NK-92 treated with Interleukin-12 subunit alpha and Interleukin-12 subunit beta, amount 100 ng/mL, for 24 hours (cell line): ENCODE data around the gene VCX.
"Not testable (repeated sequence)": the region's sequence is repeated elsewhere in the genome, so short reads cannot be mapped to it uniquely, and the experiment has no call there.

Experiments
- DNase-seq: peaks from one replicate; lab custom pipeline; 2025; lab: John Stamatoyannopoulos, UW

The VCX gene

DNA sequence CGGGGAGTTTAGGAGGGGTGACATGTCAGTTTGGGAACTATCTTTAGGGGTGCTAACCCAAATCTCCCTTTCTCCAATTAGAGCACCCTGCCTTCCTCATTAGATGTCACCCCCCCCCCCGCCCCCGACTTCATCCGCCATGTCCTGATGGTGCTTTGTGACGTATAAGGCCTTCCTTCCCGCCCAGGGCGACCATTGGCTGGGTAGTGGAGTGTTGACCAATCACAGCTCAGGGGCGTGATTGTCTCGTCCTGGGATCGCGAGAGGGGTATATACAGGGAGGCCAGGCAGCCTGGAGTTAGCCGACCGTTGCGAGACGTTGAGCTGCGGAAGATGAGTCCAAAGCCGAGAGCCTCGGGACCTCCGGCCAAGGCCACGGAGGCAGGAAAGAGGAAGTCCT lies at the start of gene VCX:
VCX (plus strand) TSS at position 301 of the 400 bp plus-strand sequence; CDS start at position 334, 33 bp downstream.
- not testable (repeated sequence) for DNase-seq

DNA sequence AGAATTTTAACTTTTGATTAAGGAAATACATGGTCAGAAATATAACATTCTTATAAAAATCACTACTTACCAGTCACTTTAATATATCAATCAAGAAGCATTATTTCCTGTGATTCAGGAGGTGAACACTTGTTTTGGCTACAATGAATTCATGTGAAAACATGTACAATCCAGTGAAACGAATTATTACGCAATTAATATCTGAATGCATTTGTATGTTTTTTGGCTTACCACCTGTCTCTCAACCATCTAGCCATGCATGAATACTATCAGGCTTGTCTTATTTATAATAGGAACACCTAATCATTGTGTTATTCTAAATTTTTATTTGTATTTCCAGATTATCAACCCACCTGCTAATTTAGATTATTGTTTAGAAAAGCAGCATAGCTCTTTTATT lies 44.6 kb upstream of the VCX start:
- DNase-seq: no peak

DNA sequence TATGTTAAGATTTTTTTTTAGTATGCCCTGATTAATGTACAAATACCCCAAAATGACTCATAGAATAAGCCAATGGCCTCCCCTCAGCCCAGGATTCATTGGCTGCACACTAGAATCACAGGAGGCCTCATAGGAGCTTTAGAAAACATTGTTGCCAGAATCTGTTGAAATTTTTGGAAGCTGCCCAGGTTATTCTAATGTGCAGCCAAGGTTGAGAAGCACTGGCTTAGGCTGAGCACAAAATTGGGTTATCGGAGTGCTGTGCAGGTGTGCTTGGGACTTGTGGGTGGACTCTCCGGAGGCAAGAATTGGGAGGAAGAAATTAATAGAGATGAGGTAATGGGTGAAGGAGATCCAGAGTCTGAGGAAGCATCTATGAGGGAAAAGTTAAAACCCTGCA lies 41.3 kb upstream of the VCX start:
- no peak for DNase-seq

DNA sequence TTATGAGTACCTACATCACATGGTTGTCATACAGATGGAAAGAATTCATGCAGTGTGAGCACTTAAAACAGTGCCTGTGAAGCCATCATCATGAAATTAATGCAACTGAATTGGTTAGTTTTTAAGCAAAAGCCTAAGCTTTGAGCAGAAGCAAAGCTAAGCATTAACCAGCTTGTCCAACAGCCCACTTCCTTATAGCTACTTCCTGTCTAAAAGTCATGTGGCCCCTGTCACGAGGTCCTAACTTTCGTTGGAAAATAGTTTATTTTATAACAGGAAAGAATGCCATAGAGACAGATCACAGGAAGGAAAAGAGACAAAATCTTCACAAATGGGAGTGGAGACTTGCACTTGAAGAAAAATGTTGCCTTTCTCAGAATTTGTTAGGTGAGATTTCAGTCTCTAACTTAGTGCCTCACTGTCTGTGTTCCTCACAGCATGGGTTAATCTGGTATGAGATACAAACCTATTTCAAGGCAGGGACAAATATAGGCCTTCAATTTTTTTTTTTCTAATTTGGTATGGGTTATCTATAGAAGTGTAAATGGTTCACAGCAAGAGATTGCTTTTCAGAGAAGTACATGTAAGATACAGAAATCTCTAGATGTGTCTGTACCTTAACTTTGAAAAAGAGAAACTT lies 27.7 kb upstream of the VCX start:
- DNase-seq: no peak

DNA sequence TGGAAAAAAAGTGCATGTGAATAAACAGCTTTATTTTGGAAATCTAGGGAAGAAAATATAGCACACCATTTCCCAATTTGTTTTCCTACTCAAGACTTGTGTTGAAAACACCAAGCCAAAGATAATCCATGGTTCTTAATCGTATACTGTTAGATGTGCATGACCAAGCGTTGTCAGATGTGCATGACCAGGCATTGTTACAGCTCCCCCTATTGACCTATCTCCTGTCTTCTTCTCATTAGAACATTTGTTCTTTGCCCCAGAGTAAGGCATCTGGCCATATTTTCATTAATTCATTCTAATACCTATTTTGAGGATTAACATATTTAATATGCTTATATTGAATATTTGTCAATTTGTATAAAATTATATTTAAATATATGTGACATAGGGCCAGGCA lies 14.4 kb upstream of the VCX start:
- no peak for DNase-seq

DNA sequence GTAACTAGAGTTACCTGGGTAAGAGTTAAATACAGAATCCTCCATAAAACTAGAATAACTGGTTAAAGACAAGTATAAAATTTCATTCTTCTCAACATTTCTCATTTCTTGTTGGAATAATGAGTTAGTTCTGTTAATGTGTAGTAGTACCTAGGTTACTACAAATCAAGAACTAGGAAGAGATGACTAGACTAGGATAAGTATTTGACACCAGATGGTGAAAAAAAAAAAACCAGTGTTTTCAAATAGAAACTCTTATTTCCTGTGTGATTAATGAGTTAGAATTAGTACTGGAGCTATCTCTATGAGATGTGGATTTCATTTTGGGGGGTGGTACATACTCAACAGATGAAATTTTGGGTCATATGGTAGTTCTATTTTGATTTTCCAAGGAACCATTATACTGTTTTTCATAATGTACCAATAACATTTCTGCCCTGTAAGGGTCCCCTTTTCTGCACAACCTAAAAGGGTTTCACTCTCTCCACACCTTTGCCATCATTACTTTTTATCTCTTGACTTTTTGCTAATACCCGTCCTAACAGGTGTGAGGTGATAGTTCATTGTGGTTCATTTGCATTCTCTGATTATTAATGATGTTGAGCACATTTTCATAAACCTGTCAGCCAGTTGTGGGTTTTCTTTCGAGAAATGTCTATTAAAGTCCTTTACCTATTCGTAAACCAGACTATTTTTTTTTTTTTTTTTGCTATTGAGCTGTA lies 1.7 kb upstream of the VCX start:
- no peak for DNase-seq

DNA sequence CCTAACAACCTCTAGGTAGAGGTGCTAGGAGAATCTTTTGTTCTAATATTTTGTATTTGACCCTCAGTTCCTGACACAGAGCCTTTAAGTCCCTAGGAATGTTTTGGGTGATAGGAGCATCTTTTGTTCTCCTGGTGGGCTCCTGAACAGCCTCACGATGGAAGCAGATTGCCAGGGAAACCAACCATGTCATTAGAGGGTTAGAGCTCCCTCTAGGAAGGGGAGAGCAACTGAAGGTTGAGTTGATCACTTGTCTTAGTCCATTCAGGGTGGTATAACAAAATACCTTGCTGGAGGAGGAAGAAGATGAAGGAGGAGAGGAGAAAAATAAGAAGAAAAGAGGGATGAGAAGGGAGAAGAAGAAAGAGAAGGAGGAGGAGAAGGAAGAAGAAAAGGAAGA lies 9.2 kb downstream of the VCX start:
- no peak for DNase-seq

DNA sequence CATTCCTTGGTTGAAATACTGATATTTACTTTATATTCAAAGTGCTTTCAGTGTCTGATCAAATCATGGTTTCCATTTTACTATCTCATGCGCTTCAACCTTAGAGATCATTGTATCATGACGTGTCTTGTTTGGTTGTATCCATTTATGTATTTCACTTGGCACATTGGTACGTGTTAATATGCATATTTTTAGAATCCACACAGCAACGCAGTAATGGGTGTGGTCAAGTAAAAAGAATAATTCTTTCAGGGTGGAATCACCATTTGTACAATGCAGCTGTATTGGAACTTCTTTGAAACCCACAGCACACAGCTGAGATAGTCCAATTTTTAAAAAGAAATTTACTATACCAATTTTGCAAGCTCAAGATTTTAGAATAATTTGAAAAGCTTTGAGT lies 29.1 kb downstream of the VCX start:
- no peak for DNase-seq

DNA sequence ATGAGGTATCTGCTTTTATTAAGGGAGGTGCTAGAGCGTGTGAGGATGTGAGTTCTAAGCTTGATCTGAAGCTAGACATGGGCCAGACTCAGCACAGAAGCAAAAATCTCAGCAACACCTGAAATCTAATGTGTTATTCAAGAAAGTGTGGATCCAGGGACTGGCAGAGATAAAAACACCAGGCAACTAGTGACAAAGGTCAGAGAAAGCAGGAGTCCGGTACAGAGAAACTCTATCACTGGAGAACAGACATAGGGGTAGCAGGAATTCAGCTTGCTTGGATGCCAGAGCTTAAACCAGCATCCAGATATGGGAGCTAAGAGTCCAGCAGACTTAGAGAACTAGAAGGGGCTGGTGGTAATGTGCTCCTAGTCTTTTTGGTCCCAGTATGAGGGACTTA lies 34.0 kb downstream of the VCX start:
- DNase-seq: no peak

DNA sequence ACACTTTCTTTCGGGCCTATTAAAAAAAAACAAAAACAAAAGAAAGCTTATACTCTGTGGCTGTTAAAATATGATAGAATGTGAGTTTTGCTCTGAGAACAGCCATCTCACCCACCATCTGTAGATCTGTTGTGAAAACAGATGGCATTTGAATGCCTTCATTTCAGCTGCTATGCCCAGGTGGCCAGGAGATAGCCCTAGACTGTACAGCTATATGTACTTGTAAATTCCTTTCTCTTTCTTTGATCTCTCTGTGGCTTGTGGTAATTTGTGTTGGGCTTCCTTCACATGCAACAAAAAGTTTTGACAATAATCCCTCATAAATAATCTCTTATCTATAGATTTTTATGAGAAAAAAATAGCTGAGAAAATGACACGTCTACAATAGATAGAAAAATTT lies 46.2 kb downstream of the VCX start:
- DNase-seq: no peak

DNA sequence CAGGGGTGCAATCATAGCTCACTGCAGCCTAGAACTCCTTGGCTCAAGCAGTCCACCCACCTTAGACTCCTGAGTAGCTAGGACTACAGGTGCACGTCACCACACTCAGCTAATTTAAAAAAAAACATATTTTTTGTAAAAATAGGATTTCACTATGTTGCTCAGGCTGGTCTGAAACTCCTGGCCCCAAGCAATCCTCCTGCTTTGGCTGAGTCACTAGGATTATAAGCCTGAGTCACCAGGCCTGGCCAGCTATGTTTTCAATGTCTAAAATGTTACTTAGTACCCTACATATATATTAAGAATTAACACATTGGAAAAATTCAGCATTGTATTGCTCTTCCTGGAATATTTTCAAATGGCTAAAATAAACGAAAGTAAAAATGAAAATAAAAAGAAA lies 46.7 kb downstream of the VCX start:
- no peak for DNase-seq

DNA sequence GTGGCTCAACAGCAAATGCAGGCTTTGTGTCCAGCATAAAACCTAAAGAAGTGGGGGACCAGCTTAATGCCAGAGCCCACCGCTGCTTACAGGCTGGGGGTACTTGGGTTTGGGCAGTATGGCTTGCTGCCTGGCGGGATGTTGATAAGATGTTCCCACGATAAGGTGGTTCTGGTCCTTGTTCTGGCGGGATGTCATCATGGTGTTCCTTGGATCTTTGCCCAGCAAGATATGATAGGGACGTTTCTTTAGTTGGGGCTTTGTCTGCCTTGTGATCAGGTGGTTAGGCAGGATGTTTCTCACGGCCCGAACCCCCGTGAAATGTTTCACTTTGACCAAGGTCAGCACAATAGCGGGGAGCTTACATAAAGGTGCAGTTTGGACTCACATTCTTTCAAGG lies 49.0 kb downstream of the VCX start:
- no peak for DNase-seq
